Activated B cell treated with CpG ODN at 0.5 μM for 24 hours (primary cell): Measurements from ENCODE around the gene ACTL8. TPM values are rescaled to one million over a fixed set of nuclear protein-coding genes. Genes with fewer than 3 reads are reported as not detected.

ENCODE experiments used
- ATAC-seq: fragments of 200-7000 bp; cut with Tn5 transposase; one replicate; pipeline ENCODE4 v1.10.0; 2021; ENCODE audit warnings: low read depth, mild to moderate bottlenecking, moderate library complexity
- CTCF ChIA-PET: fragments of 350-600 bp; sonication (Branson Sonifier 250); formaldehyde crosslinking; loops from one replicate; lab custom pipeline; 2021; ENCODE audit warnings: antibody characterized with exemption; lab: Charles Lee
- POLR2A ChIA-PET: fragments of 350-600 bp; sonication (Branson Sonifier 250); formaldehyde crosslinking; loops from one replicate; lab custom pipeline; 2021; ENCODE audit warnings: antibody characterized with exemption; lab: Charles Lee
- DNase-seq: peaks from one replicate; pipeline ENCODE4 v3.0.0; 2022
- H3K27ac Mint-ChIP-seq: one replicate; pipeline ENCODE4 v1.8.0; 2020; ENCODE audit warnings: mixed read lengths
- H3K27me3 Mint-ChIP-seq: one replicate; pipeline ENCODE4 v1.8.0; 2021; ENCODE audit warnings: mixed read lengths
- H3K36me3 Mint-ChIP-seq: one replicate; pipeline ENCODE4 v1.8.0; 2021; ENCODE audit warnings: low read depth, mixed read lengths
- H3K4me1 Mint-ChIP-seq: one replicate; pipeline ENCODE4 v1.8.0; 2021; ENCODE audit warnings: mixed read lengths
- H3K4me3 Mint-ChIP-seq: one replicate; pipeline ENCODE4 v1.8.0; 2020; ENCODE audit warnings: mild to moderate bottlenecking, mixed read lengths
- H3K9me3 Mint-ChIP-seq: one replicate; pipeline ENCODE4 v1.8.0; 2020; ENCODE audit warnings: mixed read lengths
- intact Hi-C: fragments of 100-400 bp; cut with micrococcal nuclease; formaldehyde crosslinking; loops from one replicate; pipeline ENCODE4 v1.15.1; 2024
- total RNA-seq: library from RNA; stranded (reverse); gene quantifications from 2 replicates; pipeline ENCODE4 v1.2.3, GENCODE V29; 2022
- TF ChIP-seq, protein P1 (sequence below): fragments of 200-600 bp; IDR thresholded peaks from one replicate; pipeline ENCODE4 v1.8.0; 2022; ENCODE audit warnings: antibody characterized with exemption, mild to moderate bottlenecking

ACTL8 gene
- total RNA-seq, 1 donor from 2014 or later, result not detected

DNA sequence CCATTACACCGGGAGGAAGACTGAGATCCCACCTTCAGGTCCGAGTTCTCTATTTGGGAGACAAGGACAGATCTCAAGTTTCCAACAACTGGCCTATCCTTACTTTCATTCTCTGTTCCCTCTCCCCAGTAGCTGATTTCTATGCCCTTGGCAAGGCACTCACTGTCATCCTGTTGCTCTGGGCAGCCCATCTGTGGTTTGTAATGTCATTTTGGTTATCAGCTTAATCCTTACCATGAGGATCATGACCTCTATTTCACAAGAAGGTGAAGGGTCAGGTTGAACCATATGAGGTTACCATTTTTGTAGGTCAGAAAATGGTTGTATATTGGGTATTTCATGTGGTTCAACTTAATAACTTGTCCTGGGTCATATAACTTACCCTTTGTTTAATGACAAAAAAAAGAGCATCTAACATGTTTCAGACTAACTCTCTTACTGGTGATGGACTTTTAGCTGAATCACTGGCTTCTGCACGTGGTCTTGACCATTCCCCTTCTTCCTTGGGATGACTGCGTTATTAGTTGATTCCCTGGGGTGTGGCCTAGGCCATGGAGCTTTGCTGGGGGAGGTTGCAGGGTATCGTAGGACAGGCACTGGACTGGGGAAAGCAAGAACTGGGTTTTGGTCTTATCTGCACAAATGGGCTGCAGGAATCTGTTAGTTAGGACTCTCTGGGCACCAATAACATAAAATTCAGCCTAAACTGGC lies 120.2 kb downstream of the ACTL8 start:
- ATAC-seq, result no peak
- peaks cover 6% of the 10 kb centered on the region for H3K27me3 Mint-ChIP-seq
- no peaks in the 10 kb centered on the region for H3K4me1 Mint-ChIP-seq
- TF ChIP-seq, protein P1, sequence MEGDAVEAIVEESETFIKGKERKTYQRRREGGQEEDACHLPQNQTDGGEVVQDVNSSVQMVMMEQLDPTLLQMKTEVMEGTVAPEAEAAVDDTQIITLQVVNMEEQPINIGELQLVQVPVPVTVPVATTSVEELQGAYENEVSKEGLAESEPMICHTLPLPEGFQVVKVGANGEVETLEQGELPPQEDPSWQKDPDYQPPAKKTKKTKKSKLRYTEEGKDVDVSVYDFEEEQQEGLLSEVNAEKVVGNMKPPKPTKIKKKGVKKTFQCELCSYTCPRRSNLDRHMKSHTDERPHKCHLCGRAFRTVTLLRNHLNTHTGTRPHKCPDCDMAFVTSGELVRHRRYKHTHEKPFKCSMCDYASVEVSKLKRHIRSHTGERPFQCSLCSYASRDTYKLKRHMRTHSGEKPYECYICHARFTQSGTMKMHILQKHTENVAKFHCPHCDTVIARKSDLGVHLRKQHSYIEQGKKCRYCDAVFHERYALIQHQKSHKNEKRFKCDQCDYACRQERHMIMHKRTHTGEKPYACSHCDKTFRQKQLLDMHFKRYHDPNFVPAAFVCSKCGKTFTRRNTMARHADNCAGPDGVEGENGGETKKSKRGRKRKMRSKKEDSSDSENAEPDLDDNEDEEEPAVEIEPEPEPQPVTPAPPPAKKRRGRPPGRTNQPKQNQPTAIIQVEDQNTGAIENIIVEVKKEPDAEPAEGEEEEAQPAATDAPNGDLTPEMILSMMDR, result no peak
- H3K36me3 Mint-ChIP-seq, result no peaks in the 10 kb centered on the region
- intact Hi-C loops, result no loop called here
- H3K27ac Mint-ChIP-seq, result no peak overlapping the region
- H3K4me3 Mint-ChIP-seq, result no peak overlapping the region
- ChIA-PET POLR2A (interaction anchor here (0.5 kb wide), 1 partner anchor 92 kb away, joined by 7 read pairs; no protein-coding TSS in a partner anchor), CTCF (no interaction called here)
- H3K9me3 Mint-ChIP-seq, result peaks cover 3% of the 10 kb centered on the region
- no peak for DNase-seq

DNA sequence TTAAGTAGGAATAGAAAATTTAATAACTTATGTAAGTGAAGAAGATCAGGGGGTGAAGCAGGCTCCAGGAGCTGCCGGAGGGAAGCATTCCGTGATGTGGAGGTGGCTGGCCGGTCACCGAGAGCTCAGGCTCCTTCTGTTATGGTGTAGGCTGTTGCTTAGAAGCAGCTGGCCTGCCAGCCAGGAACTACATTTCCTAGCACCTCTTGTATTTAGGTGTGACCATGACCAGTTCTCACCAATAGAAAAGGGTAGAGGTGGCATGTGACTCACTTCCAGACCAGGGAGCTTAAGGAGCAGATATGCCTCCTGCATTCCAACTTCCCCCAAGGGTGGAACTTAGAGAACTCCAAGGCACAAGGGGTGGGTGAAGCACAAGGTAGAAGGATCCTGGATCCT lies 120.7 kb downstream of the ACTL8 start:
- no peak for DNase-seq
- intact Hi-C loops, result no loop called here
- Mint-ChIP-seq H3K4me1 (no peaks in the 10 kb centered on the region), H3K27me3 (peaks cover 4% of the 10 kb centered on the region), H3K27ac (no peak overlapping the region), H3K36me3 (no peaks in the 10 kb centered on the region), H3K9me3 (no peaks in the 10 kb centered on the region), H3K4me3 (no peak overlapping the region)
- CTCF ChIA-PET, result no interaction called here
- POLR2A ChIA-PET, result no interaction called here
- TF ChIP-seq, protein P1, result no peak
- ATAC-seq, result no peak

Other genes starting within 250 kb of the ACTL8 start
- 0.59 and 0.62 TPM in 2 replicates for gene ARHGEF10L, start 215.6 kb upstream of the ACTL8 start, total RNA-seq